K562 (cell line): ENCODE data around the gene GPR55.

Experiments used
- BCL6 ChIP-seq: fragments of 250-450 bp; sonication (Bioruptor Pico); IDR thresholded peaks from 2 replicates; pipeline ENCODE4 v1.4.0; 2020
- CBFA2T2 ChIP-seq: fragments of 450-650 bp; conservative IDR thresholded peaks from 2 replicates; pipeline ENCODE4 v1.6.1; 2017; ENCODE audit warnings: mild to moderate bottlenecking
- ILK ChIP-seq: fragments of 450-650 bp; IDR thresholded peaks from 2 replicates; pipeline ENCODE4 v1.6.1; 2016; ENCODE audit warnings: missing genetic modification characterization, low read depth, mild to moderate bottlenecking, missing compliant biosample characterization, moderate library complexity, borderline replicate concordance
- MBD2 ChIP-seq: sonication (generic); IDR thresholded peaks from 2 replicates; pipeline ENCODE4 v1.6.1; 2016; ENCODE audit warnings: low read depth, borderline replicate concordance
- NFE2 ChIP-seq: IDR thresholded peaks from 2 replicates; pipeline ENCODE4 v1.6.1; 2014; ENCODE audit warnings: antibody characterized with exemption, low read depth
- PRPF4 ChIP-seq: fragments of 200-400 bp; formaldehyde crosslinking; IDR thresholded peaks from one replicate; pipeline ENCODE4 v1.6.1; 2017; ENCODE audit warnings: low read length, low read depth, mild to moderate bottlenecking; ENCODE audit not compliant: insufficient read depth, poor library complexity, severe bottlenecking
- SOX6 ChIP-seq: fragments of 450-650 bp; IDR thresholded peaks from 2 replicates; pipeline ENCODE4 v1.6.1; 2014; ENCODE audit warnings: mild to moderate bottlenecking
- TF ChIP-seq, protein P1 (sequence below): sonication (generic); formaldehyde crosslinking; IDR thresholded peaks from 2 replicates; pipeline ENCODE4 v1.8.0; 2023; ENCODE audit warnings: mild to moderate bottlenecking, missing genetic modification reagents
- TF ChIP-seq, protein P2 (sequence below), 3 experiments: IDR thresholded peaks in 2 of 3; conservative IDR thresholded peaks in 1 of 3; 2 replicates each; pipeline ENCODE4 v1.5.1; 2011 to 2012; ENCODE audit warnings: low read length in 3 of 3, mild to moderate bottlenecking in 3 of 3, control low read depth in 2 of 3, improper control_type of control experiment in 1 of 3, inconsistent platforms in 1 of 3, low read depth in 1 of 3, mixed read lengths in 1 of 3, moderate library complexity in 1 of 3; ENCODE audit not compliant: insufficient read depth in 2 of 3

DNA sequence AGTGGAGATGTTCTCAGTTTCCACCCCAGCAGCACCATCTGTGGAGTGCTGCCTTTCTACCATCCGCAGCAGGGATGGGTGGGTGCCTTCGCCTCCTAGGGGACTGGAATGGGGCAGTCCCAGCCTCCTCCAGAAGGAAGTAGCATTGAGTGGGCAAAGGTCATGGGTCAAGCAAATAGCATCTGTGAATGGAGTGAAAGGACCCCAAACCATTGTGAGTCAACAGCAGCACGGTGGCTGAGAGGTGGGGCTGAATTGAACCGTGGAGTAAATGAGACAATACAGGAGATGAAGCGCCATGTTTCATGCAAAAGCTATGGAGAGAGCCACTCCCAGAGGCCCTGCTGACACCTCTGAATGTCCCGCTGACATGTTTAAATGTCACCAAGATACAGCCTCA is 9.7 kb downstream of the GPR55 start:
- TF ChIP-seq NFE2 (no peak), ILK (tag) (no peak), SOX6 (no peak), BCL6 (CRISPR knock-in tag) (no peak), CBFA2T2 (no peak), MBD2 (no peak), PRPF4 (no peak)
- TF ChIP-seq, protein P1, sequence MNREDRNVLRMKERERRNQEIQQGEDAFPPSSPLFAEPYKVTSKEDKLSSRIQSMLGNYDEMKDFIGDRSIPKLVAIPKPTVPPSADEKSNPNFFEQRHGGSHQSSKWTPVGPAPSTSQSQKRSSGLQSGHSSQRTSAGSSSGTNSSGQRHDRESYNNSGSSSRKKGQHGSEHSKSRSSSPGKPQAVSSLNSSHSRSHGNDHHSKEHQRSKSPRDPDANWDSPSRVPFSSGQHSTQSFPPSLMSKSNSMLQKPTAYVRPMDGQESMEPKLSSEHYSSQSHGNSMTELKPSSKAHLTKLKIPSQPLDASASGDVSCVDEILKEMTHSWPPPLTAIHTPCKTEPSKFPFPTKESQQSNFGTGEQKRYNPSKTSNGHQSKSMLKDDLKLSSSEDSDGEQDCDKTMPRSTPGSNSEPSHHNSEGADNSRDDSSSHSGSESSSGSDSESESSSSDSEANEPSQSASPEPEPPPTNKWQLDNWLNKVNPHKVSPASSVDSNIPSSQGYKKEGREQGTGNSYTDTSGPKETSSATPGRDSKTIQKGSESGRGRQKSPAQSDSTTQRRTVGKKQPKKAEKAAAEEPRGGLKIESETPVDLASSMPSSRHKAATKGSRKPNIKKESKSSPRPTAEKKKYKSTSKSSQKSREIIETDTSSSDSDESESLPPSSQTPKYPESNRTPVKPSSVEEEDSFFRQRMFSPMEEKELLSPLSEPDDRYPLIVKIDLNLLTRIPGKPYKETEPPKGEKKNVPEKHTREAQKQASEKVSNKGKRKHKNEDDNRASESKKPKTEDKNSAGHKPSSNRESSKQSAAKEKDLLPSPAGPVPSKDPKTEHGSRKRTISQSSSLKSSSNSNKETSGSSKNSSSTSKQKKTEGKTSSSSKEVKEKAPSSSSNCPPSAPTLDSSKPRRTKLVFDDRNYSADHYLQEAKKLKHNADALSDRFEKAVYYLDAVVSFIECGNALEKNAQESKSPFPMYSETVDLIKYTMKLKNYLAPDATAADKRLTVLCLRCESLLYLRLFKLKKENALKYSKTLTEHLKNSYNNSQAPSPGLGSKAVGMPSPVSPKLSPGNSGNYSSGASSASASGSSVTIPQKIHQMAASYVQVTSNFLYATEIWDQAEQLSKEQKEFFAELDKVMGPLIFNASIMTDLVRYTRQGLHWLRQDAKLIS (CRISPR knock-in tag) = no peak
- TF ChIP-seq, protein P2, sequence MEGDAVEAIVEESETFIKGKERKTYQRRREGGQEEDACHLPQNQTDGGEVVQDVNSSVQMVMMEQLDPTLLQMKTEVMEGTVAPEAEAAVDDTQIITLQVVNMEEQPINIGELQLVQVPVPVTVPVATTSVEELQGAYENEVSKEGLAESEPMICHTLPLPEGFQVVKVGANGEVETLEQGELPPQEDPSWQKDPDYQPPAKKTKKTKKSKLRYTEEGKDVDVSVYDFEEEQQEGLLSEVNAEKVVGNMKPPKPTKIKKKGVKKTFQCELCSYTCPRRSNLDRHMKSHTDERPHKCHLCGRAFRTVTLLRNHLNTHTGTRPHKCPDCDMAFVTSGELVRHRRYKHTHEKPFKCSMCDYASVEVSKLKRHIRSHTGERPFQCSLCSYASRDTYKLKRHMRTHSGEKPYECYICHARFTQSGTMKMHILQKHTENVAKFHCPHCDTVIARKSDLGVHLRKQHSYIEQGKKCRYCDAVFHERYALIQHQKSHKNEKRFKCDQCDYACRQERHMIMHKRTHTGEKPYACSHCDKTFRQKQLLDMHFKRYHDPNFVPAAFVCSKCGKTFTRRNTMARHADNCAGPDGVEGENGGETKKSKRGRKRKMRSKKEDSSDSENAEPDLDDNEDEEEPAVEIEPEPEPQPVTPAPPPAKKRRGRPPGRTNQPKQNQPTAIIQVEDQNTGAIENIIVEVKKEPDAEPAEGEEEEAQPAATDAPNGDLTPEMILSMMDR (IDR thresholded peaks at IDR 0.05 in 2 of 3, conservative IDR thresholded peaks at IDR 0.05 in 1 of 3; ENCODE audit: insufficient read depth in 2 of 3, low read depth in 1 of 3, low read length in 3 of 3) = no peak
